ENCODE data around the gene VPS72. TPM values are rescaled to one million over a fixed set of nuclear protein-coding genes. Genes with fewer than 3 reads are reported as not detected.
A peak's percentile ranks its signal among the peaks of the same experiment; 100 is the strongest.
"Not testable (repeated sequence)": the region's sequence is repeated elsewhere in the genome, so short reads cannot be mapped to it uniquely, and the experiment has no call there.

Gene VPS72
- total RNA-seq, 4 donors from 2014 or later = 46.4 to 82.0 (median 66.5) TPM

DNA sequence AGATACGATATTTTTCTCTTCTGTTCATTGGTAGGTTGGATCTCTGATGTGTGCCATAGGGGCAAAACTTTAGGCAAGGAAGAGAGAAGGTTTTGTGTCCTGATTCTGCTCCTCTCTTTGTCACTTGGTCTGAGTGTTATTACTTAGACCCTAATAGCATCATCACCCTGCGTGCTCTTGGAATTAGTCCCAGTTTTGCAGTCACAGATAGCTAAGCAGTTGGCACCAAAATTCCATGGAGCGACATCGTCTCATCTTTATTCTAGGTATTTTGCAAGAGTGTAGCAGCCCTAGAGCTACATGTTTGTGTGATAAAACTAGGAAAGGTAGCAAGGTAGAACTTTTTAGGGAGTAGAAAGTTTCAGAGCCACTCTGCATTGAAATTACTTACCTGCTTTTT is 32.1 kb upstream of the VPS72 start:
- no peak overlapping the region for H3K4me3 ChIP-seq
- no peak overlapping the region for H3K27ac ChIP-seq
- no peaks in the 10 kb centered on the region for H3K27me3 ChIP-seq
- no peak for ATAC-seq
- peaks cover 0 to 43% (median 0%) of the 10 kb centered on the region in 3 donors for H3K4me1 ChIP-seq
- H3K36me3 ChIP-seq = peaks cover 0 to 38% of the 10 kb centered on the region in 2 donors
- no peaks in the 10 kb centered on the region for H3K9me3 ChIP-seq
- 46 to 83% methylated on average over 3 to 4 of the region's 4 CpGs for WGBS, 2 donors (ENCODE audit: low coverage in 1 of 2)
- no peak for TF ChIP-seq POLR2A (IDR thresholded peaks at IDR 0.05)
- no peak for TF ChIP-seq EP300 (IDR thresholded peaks at IDR 0.05)

DNA sequence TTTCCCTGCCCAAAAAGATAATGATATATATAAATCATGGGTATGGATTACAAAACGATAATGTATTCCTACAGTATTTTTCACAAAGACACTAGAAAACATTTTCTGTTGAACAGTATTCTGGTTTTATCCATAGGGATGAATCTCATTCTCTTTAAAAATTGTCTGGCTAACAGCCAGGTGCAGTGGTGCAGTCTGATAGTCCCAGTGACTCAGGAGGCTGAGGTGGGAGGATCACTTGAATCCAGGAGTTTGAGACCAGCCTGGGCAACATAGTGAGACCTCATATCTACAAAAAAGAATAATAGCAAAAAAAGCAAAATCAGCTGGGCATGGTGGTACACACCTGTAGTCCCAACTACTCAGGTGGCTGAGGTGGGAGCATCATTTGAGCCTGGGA is 31.6 kb upstream of the VPS72 start:
- peaks cover 0 to 48% (median 0%) of the 10 kb centered on the region in 3 donors for H3K4me1 ChIP-seq
- 67 to 89% methylated on average over 1 of the region's 1 CpG for WGBS, 2 donors (ENCODE audit: low coverage in 1 of 2)
- H3K27me3 ChIP-seq = no peaks in the 10 kb centered on the region
- ATAC-seq = no peak
- no peaks in the 10 kb centered on the region for H3K9me3 ChIP-seq
- no peak for TF ChIP-seq POLR2AphosphoS5 (IDR thresholded peaks at IDR 0.05)
- TF ChIP-seq EP300 (IDR thresholded peaks at IDR 0.05) = no peak
- no peak overlapping the region for H3K27ac ChIP-seq
- H3K4me3 ChIP-seq = no peak overlapping the region
- H3K36me3 ChIP-seq = peaks cover 0 to 32% of the 10 kb centered on the region in 2 donors

DNA sequence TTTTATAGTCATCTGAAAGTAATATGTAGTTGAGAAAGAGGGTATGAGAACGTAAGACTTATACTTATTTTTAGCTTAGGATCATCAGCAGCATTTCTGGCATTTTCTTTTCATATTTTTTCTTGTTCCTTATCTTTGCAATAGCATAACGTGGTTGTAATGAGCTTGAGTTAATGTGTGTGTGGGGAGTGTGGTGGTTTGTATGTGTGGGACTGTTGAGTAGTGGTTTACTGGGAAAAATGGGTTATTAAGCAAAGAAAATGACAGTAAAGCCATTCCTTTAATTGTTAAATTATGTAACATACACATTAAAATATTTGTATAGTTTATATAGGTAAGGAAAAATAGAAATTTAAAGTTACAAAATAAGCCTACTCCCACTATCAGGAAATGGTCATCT is 23.6 kb upstream of the VPS72 start:
- 18 to 27% methylated on average over 1 to 2 of the region's 2 CpGs for WGBS, 2 donors (ENCODE audit: low coverage in 1 of 2)
- Histone ChIP-seq H3K4me3 (no peak overlapping the region), H3K9me3 (no peaks in the 10 kb centered on the region), H3K36me3 (peaks cover 0 to 37% of the 10 kb centered on the region in 2 donors), H3K4me1 (peaks cover 0 to 74% (median 5%) of the 10 kb centered on the region in 3 donors), H3K27ac (no peak overlapping the region), H3K27me3 (no peaks in the 10 kb centered on the region)
- TF ChIP-seq EP300 (IDR thresholded peaks at IDR 0.05) (no peak), POLR2A (IDR thresholded peaks at IDR 0.05) (no peak), POLR2AphosphoS5 (IDR thresholded peaks at IDR 0.05) (no peak)
- TF ChIP-seq, protein P1, sequence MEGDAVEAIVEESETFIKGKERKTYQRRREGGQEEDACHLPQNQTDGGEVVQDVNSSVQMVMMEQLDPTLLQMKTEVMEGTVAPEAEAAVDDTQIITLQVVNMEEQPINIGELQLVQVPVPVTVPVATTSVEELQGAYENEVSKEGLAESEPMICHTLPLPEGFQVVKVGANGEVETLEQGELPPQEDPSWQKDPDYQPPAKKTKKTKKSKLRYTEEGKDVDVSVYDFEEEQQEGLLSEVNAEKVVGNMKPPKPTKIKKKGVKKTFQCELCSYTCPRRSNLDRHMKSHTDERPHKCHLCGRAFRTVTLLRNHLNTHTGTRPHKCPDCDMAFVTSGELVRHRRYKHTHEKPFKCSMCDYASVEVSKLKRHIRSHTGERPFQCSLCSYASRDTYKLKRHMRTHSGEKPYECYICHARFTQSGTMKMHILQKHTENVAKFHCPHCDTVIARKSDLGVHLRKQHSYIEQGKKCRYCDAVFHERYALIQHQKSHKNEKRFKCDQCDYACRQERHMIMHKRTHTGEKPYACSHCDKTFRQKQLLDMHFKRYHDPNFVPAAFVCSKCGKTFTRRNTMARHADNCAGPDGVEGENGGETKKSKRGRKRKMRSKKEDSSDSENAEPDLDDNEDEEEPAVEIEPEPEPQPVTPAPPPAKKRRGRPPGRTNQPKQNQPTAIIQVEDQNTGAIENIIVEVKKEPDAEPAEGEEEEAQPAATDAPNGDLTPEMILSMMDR (IDR thresholded peaks at IDR 0.05) = no peak
- no peak for ATAC-seq

DNA sequence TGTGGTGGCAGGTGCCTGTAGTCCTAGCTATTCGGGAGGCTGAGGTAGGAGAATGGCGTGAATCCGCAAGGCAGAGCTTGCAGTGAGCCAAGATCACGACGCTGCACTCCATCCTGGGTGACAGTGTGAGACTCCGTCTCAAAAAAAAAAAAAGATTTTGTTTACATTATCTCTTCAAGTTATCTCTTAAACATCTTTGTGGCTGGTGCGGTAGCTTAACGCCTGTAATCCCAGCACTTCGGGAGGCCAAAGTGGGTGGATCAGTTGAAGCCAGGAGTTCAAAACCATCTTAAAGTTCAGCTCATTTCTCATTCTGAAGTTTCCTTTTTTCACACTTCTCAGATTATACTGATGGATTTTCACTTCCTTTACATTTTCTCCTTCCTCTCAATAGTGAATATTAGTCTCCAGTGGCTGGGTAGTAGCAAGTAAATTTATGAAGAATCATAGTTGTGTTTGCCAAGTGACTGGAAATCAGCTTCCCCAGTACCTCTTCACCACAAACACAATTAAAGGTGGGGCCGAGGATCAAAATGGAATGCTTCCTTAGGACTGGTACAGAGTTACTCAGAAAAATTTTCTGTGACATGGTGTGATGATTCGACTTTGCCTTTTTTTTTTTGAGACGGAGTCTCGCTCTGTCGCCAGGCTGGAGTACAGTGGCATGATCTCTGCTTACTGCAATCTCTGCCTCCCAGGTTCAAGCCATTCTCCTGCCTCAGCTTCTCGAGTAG is 22.1 kb upstream of the VPS72 start:
- Histone ChIP-seq H3K36me3 (peaks cover 0 to 51% of the 10 kb centered on the region in 2 donors), H3K4me1 (peaks cover 0 to 65% (median 5%) of the 10 kb centered on the region in 3 donors), H3K4me3 (no peak overlapping the region), H3K9me3 (no peaks in the 10 kb centered on the region), H3K27ac (peak overlapping the region in 3 of 4 donors; percentile 53 to 67 (median 55)), H3K27me3 (no peaks in the 10 kb centered on the region)
- 33 to 62% methylated on average over 1 to 15 of the region's 15 CpGs for WGBS, 2 donors (ENCODE audit: low coverage in 1 of 2)
- no peak for ATAC-seq
- TF ChIP-seq, protein P1 (IDR thresholded peaks at IDR 0.05) = no peak
- TF ChIP-seq POLR2AphosphoS5 (IDR thresholded peaks at IDR 0.05) (no peak), EP300 (IDR thresholded peaks at IDR 0.05) (no peak), POLR2A (IDR thresholded peaks at IDR 0.05) (no peak)

DNA sequence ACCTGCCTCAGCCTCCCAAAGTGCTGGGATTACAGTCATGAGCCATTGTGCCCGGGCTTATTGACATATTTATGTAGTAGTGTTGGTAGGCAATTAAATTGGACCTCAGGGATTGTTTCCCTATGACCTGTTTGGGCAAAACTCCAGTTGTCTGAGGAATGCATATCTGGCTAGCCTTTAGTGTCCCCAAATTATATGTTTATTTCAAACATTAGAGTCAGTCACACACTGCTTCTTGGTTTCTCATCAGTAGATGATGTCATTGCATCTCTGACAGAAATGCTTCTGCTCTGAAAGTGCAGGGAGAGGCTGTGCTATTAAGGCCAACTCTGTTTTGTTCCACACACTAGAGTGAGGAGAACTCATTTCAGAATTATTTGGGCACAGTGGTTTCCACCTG is 20.8 kb upstream of the VPS72 start:
- peaks cover 0 to 61% of the 10 kb centered on the region in 2 donors for H3K36me3 ChIP-seq
- H3K9me3 ChIP-seq = no peaks in the 10 kb centered on the region
- H3K4me3 ChIP-seq = no peak overlapping the region
- H3K27ac ChIP-seq = peak overlapping the region in 3 of 4 donors; percentile 38 to 67 (median 55)
- peak; percentile 22 for ATAC-seq
- H3K4me1 ChIP-seq = peaks cover 0 to 73% (median 5%) of the 10 kb centered on the region in 3 donors
- TF ChIP-seq EP300 (IDR thresholded peaks at IDR 0.05) (no peak), POLR2AphosphoS5 (IDR thresholded peaks at IDR 0.05) (peak; percentile 22)
- no CpG with 5 or more reads among the region's 1 CpG for WGBS, 2 donors (ENCODE audit: low coverage in 1 of 2)
- no peaks in the 10 kb centered on the region for H3K27me3 ChIP-seq

DNA sequence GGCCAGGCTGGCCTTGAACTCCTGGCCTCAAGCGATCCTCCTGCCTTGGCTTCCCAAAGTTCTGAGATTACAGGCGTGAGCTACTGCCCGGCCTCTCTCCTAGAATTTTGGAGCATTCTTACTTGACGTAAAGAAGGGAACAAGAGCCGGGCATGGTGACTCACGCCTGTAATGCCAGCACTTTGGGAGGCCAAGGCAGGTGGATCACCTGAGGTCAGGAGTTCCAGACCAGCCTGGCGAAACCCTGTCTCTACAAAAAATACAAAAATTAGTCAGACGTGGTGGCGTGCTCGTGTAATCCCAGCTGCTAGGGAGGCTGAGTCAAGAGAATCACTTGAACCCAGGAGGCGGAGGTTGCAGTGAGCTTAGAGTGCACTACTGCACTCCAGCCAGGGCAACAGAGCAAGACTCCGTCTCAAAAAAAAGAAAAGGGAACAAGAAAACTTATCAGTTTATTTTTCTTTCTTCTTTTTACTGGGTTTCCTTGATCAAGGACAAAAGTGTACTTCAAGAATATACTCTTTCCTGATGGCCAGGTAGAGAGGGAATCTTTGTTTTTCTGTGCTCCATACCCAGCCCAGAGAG is 15.5 kb upstream of the VPS72 start:
- WGBS, 2 donors (ENCODE audit: low coverage in 1 of 2) = 57 to 98% methylated on average over 1 to 6 of the region's 12 CpGs
- H3K4me1 ChIP-seq = peaks cover 5 to 75% (median 19%) of the 10 kb centered on the region in 3 donors
- not testable (repeated sequence) for H3K9me3 ChIP-seq, H3K27ac ChIP-seq, ATAC-seq, H3K4me3 ChIP-seq, H3K27me3 ChIP-seq
- H3K36me3 ChIP-seq = peaks cover 0 to 63% of the 10 kb centered on the region in 2 donors

All from gastroesophageal sphincter (tissue), 4 donors.